Measurements from ENCODE around the gene PTPDC1. TPM values are rescaled to one million over a fixed set of nuclear protein-coding genes. Genes with fewer than 3 reads are reported as not detected.

The PTPDC1 gene, protein sequence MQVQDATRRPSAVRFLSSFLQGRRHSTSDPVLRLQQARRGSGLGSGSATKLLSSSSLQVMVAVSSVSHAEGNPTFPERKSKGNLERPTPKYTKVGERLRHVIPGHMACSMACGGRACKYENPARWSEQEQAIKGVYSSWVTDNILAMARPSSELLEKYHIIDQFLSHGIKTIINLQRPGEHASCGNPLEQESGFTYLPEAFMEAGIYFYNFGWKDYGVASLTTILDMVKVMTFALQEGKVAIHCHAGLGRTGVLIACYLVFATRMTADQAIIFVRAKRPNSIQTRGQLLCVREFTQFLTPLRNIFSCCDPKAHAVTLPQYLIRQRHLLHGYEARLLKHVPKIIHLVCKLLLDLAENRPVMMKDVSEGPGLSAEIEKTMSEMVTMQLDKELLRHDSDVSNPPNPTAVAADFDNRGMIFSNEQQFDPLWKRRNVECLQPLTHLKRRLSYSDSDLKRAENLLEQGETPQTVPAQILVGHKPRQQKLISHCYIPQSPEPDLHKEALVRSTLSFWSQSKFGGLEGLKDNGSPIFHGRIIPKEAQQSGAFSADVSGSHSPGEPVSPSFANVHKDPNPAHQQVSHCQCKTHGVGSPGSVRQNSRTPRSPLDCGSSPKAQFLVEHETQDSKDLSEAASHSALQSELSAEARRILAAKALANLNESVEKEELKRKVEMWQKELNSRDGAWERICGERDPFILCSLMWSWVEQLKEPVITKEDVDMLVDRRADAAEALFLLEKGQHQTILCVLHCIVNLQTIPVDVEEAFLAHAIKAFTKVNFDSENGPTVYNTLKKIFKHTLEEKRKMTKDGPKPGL
- 7.2 TPM for polyA plus RNA-seq (ENCODE audit: insufficient read length)

DNA sequence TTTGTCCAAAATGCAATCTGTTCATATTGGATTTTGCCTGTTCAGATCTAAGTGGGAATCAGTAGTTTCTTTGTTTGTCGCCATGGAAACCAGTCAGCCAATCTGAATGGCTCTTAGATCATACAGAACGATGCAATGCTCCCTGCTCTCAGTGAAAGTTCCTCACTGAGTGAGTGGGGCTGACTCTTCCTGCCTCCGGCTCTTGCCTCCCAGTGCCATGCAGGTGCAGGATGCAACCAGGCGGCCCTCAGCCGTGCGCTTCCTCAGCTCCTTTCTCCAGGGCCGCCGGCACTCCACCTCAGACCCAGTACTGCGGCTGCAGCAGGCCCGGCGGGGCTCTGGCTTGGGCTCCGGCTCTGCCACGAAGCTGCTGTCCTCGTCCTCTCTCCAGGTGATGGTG lies at the start of gene PTPDC1:
TSS of gene PTPDC1 (plus strand) at position 151 of the 400 bp plus-strand sequence. CDS start at position 218, 67 bp downstream.
- DNase-seq = peak; percentile 61

DNA sequence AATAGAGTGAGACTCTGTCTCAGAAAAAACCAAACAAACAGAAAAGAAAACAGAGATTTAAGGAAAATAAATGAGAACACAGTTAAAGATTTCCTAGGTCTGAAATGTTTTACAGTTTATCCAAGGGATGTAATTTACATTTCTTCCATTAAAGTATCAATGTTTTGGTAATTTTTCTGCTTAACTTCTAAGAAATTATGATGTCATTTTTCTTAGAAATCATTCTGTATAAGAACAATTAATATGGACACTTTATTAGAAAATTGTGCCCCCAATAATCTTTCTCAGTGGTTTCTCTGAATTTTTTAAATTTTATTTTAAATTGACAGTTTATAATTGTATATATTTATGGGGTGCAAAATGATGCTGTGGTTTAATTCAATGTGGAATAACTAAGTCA lies 49.8 kb upstream of the PTPDC1 start:
- no peak for DNase-seq

DNA sequence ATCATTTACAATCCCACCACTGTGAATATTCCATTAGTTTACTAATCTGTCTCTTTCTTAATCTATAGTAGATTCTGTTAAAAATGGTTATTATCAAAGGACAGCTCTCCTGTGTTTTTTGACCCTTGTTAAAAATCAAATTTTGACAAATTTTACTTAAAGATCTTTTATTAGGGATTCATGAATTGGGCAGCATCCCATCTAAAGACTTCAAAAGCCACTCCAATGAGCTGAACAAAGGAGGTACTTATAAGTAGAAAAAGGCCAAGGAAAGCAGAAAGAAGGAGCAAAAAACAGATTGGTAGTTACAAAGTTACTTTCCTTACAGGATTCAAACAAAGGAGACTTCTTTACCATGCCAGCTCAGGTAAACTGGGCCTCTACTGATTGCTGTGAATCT lies 44.5 kb upstream of the PTPDC1 start:
- DNase-seq = no peak

- DNase-seq = no peak
Observed at GRCh38 chr9:94042516-94043360, 41.5 kb upstream of the PTPDC1 start.

- no peak for DNase-seq
Observed at GRCh38 chr9:94054716-94055115, 29.5 kb upstream of the PTPDC1 start.

DNA sequence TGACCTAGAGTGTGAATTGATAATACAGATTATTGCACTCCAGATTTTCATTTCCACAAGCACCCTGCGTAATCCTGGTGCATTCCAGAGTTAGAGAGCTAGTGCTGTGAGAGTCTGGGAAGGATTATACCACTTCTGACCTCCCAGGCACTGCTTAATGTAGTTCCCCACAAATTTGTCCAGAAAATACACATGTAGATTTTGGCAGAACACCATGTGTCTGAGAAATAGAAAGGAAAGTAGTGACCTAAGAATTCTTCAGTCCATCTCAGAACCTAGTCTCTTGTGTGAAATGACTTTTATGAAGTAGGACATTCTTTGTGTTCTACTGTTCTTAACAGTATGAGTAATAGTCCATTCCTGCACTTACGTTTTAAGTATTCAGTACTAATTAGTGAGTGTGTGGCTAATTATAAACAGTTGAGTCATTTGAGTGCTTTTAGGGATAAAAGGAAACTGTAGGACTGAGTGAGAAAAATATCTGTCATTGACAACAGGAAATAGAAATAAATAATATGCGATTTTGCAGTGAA lies 27.8 kb upstream of the PTPDC1 start:
- peak; percentile 26 for DNase-seq

- DNase-seq = no peak
Observed at GRCh38 chr9:94057918-94058317, 26.3 kb upstream of the PTPDC1 start.

DNA sequence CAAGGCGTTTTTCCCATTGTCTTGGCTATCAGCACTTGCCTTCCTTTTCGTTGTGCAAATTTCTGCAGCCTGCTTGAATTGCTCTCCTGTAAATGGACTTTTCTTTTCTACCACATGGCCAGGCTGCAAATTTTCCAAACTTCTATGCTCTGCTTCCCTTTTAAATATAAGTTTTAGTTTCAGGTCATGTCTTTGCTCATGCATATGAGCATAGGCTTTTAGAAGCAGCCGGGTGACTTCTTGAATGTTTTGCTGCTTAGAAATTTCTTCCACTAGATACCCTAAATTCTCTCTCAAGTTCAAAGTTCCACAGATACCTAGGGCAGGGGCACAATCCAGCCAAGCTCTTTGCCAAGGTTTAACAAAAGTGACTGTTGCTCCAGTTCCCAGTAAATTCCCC lies 22.4 kb upstream of the PTPDC1 start:
- no peak for DNase-seq

DNA sequence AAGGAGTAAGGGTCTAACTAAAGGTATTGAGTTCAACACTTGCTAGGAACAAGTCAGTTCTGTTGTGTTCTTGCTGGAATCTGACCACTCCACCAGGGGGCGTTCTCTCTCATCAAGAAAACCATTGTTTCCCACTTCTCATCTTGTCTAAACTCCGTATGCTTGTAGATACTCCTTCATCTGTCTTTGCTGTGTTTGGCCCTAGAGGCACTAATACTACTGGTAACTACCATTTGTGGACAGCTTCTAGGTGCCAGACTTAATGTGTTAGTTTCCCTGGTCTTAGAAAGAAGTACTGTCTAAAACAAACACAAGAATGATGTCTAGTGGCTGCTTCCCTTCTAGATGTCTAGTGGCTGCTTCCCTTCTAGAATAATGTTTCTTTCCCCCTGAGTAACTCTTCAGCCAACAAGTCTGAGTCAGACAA lies 18.7 kb upstream of the PTPDC1 start:
- peak; percentile 63 for DNase-seq

DNA sequence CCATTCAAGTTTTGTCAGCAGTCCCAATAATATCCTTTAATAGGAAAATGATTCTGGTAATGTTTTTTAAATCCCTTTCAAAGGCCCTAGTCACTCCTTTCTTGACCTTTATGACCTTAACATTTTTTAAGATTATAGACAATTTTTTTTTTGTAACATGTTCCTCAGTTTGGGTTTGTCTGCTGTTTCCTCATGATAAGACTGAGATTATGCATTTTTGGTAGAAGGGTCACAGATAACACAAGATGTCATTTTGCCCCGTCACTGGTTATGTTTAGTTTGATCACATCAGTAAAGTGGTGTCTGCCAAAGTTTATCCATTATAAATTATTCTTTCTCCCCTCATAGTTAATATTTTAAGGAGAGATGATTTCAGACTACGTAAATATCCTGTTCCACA lies 16.0 kb upstream of the PTPDC1 start:
- DNase-seq = no peak

GRCh38 chr9:94076557-94076956 lies 7.7 kb upstream of the PTPDC1 start:
- no peak for DNase-seq

DNA sequence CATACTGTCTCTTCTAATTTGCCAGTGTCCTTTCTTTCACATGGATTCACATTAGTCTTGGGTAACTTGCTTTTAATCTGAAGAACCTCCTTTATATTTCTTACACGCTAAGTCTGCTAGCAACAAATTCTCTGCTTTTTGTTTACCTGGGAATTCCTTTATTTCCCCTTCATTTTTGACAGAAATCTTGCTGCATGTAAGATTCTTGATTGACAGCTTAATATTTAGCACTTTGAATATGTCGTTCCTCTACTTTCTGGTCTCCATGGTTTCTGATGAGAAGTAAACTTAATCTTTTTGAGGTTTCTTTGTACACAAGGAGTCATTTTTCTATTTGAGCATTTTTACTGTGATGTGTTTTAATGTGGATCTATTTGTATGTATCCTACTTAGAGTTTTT lies 6.2 kb upstream of the PTPDC1 start:
- no peak for DNase-seq

DNA sequence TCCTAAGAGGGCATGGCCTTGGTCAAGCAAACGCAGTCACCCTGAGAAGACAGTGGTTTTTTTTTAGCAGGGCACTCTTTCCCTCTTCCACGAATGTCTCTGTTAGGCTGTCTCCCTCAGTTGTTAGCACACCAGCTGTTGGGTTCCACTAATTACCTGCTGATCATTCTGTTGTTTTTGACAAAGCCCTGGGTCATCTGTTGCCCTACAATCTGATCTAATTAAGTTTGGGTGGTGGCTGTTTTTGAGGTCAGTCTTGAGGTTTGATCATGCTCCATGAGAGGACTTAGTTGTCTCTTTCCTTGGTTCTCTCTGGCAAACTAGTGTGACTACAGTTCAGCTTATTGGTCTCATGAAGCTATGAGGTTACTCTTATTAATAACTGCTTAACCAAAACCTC lies 5.0 kb upstream of the PTPDC1 start:
- no peak for DNase-seq

GRCh38 chr9:94080249-94080648 lies 4.0 kb upstream of the PTPDC1 start:
- no peak for DNase-seq

DNA sequence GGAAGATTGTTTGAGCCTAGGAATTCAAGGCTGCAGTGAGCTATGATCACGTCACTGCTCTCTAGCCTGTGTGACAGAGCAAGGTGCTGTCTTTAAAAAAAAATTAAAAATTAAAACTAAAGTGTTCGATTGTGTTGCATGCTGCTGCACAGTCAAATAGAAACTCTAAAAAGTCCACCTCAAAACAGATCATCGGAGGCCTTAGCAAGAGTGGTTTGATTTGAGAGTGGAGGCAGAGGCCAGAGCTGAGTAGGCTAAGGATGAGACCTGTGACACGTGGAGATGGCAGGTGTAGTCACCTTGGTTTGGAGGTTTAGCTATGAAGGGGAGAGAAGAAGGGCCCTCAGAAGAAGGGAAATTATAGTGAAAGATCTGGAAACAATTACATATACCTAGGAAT lies 2.8 kb upstream of the PTPDC1 start:
- no peak for DNase-seq

DNA sequence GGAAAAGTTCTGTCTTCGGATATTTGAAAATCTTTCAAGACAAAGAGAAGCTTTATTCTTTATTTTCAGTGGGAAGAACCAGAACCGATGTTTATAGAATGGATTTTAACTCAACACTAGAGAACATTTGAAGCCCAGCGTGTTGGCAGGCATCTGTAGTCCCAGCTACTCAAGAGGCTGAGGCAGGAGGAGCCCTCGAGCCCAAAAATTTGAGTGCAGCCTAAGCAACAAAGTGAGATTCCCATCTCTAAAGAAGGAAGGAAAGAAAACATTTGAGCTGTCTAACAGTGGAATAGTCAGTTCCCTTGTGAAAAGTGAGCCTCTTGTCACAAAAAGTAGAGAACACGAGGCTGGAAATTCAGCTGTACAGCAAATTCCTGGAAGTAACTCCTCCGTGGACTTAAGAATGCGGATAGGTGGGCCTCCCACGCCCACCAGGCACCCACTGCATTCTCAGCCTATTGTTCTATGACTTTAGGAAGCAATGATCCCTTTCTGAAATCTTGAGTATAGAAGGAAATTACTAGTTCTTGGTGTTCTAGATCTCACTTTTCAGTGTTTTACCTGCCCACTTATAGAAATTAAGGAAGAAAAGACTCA lies 2.3 kb upstream of the PTPDC1 start:
- DNase-seq = no peak

DNA sequence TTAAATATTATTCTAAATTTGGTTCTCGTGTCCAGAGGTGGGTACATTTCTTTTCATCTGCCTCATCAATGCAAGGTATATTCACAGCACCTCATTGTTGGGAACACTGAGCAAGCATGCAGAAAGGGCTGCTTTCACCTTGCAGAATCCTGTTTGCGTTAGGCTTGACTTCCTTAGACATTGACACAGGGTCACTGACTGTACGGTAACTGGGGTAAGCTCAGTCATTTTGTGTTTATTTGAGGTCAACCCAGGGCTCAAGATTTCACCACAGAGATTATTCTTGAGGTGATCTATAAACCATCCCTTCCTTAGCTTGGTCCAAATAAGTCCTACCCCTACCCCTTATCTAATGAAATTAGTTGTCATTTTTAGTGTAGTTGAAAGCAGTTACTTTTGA lies 1.7 kb upstream of the PTPDC1 start:
- DNase-seq = no peak

GRCh38 chr9:94082956-94083355 lies 1.3 kb upstream of the PTPDC1 start:
- DNase-seq = no peak

DNA sequence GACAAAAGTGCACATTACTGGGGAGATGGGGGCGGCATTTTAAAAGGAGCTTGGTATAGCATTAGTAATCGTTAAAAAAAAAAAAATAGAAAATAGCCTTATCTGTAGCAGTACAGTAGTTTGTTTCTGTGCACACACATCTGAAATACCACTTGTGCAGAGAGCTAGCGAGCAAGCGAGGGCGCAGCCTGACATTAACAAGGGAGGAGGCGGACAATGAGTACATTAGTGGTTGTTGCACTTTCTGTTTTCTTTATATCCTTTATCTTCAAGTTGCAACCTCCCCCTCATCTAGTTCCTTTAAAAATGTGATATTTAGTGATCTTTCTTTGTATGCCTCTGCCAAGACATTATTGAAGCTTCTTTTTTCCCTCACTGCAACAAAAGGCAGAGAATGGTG lies 880 bp upstream of the PTPDC1 start:
- no peak for DNase-seq

DNA sequence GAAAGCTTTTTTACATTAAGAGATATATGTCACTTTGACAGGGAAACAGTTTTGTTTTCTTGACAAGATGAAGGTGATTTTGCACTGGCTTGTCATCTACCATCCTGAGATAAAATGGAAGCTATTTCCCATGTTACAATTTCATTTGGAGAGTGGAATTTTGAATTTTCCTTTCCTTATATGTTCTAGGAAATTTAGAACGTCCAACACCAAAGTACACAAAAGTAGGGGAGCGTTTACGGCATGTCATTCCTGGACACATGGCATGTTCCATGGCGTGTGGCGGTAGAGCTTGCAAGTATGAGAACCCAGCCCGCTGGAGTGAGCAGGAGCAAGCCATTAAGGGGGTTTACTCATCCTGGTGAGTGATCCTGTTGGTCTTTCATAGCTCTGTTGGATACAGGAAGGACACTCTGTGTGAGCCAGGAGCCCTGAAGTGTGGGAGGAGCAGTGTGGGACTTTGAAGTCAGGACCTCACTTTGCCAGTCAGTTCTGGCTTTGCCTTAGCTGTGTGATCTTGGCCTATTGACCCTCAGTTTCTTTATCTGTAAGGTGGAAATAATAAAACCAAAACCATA lies 887 bp downstream of the PTPDC1 start:
- no peak for DNase-seq

DNA sequence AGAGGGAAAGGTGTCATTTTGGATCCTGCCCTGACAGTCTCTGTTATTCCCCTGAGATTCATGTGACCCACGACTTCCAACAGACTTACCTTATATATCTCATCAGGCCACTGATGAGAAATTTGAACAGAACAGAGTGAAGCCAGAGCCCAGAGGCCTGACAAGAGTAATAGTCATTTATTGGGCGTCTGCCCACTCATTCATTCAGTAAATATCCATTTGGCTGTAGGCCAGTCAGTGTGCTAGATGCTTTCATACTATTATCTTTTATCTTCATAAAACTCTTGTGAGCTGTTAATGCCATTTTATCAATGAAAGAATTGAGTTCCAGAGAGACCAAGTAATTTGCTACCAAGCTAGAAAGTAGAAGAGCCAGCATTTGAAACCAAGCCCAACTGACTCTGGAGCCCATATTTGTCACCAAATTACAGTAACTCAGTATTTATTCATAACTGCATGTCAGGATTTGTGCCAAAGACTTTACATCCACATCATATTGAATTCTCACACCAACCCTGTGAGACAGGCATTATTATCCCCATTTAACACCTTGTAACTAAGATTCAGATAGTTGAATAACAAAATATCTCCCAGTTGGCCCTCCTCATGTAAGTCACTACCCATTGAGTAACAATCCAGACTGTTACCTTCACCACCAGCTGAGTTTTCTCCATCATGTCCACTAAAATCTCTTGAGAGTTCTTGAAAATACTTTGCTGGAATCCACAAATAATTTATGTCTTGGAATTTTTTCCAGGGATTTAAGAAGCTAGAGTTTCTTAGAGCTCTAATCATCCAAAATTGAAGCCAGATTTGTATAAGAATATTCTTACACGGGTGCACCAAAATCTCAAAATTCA lies 2.5 kb downstream of the PTPDC1 start:
- no peak for DNase-seq
